ENCODE results near the gene SNX5. TPM values are rescaled to one million over a fixed set of nuclear protein-coding genes. Genes with fewer than 3 reads are reported as not detected.
"Not testable (repeated sequence)": the region's sequence is repeated elsewhere in the genome, so short reads cannot be mapped to it uniquely, and the experiment has no call there.

SNX5 gene
- total RNA-seq, 1 donor from 2014 or later = 46.3 TPM

GRCh38 chr20:17961587-17961940 is 7.0 kb downstream of the SNX5 start:
- no peak for DNase-seq
- H3K4me1 ChIP-seq = peaks cover 90% of the 10 kb centered on the region
- TF ChIP-seq CTCF (IDR thresholded peaks at IDR 0.05; ENCODE audit: borderline replicate concordance) = no peak
- H3K4me3 ChIP-seq = peak overlapping the region; percentile 10
- no peaks in the 10 kb centered on the region for H3K9me3 ChIP-seq (replicated peaks)
- intact Hi-C loops (cut with micrococcal nuclease) = no loop called here
- H3K27ac ChIP-seq (replicated peaks) = peak overlapping the region; percentile 58
- no peaks in the 10 kb centered on the region for H3K27me3 ChIP-seq (ENCODE audit: low read depth)
- H3K36me3 ChIP-seq = no peaks in the 10 kb centered on the region

- intact Hi-C loops (cut with micrococcal nuclease) = no loop called here
- H3K4me1 ChIP-seq = peaks cover 88% of the 10 kb centered on the region
- DNase-seq = peak; percentile 67
Measured at GRCh38 chr20:17960927-17961586, 7.5 kb downstream of the SNX5 start.

GRCh38 chr20:17960400-17960885 is 8.2 kb downstream of the SNX5 start:
- H3K4me3 ChIP-seq = peak overlapping the region; percentile 10
- intact Hi-C loops (cut with micrococcal nuclease); H3K9me3 ChIP-seq (replicated peaks); DNase-seq; H3K27me3 ChIP-seq (ENCODE audit: low read depth): not testable (repeated sequence)
- peaks cover 87% of the 10 kb centered on the region for H3K4me1 ChIP-seq
- peak overlapping the region; percentile 58 for H3K27ac ChIP-seq (replicated peaks)
- H3K36me3 ChIP-seq = peaks cover 10% of the 10 kb centered on the region

More at GRCh38 chr20:17960927-17961586, 7.5 kb downstream of the SNX5 start:
- H3K36me3 ChIP-seq = peaks cover 4% of the 10 kb centered on the region
- TF ChIP-seq CTCF (IDR thresholded peaks at IDR 0.05; ENCODE audit: borderline replicate concordance) = no peak
- H3K9me3 ChIP-seq (replicated peaks) = no peaks in the 10 kb centered on the region
- peak overlapping the region; percentile 58 for H3K27ac ChIP-seq (replicated peaks)
- H3K27me3 ChIP-seq (ENCODE audit: low read depth) = no peaks in the 10 kb centered on the region
- H3K4me3 ChIP-seq = peak overlapping the region; percentile 10

- peak overlapping the region; percentile 58 for H3K27ac ChIP-seq (replicated peaks)
- no peak for DNase-seq
- no peak overlapping the region for H3K4me3 ChIP-seq
- peaks cover 21% of the 10 kb centered on the region for H3K36me3 ChIP-seq
- no peaks in the 10 kb centered on the region for H3K9me3 ChIP-seq (replicated peaks)
- no peak for TF ChIP-seq CTCF (IDR thresholded peaks at IDR 0.05; ENCODE audit: borderline replicate concordance)
- no peaks in the 10 kb centered on the region for H3K27me3 ChIP-seq (ENCODE audit: low read depth)
- peaks cover 75% of the 10 kb centered on the region for H3K4me1 ChIP-seq
- intact Hi-C loops (cut with micrococcal nuclease) = no loop called here
Measured at GRCh38 chr20:17959257-17959627, 9.4 kb downstream of the SNX5 start.

GRCh38 chr20:17958373-17959256 is 10.0 kb downstream of the SNX5 start:
- intact Hi-C loops (cut with micrococcal nuclease) = no loop called here
- peaks cover 69% of the 10 kb centered on the region for H3K4me1 ChIP-seq
- H3K4me3 ChIP-seq = no peak overlapping the region

More at GRCh38 chr20:17958373-17959256, 10.0 kb downstream of the SNX5 start:
- Histone ChIP-seq H3K36me3 (peaks cover 27% of the 10 kb centered on the region), H3K9me3 (replicated peaks) (no peaks in the 10 kb centered on the region), H3K27ac (replicated peaks) (peak overlapping the region; percentile 58), H3K27me3 (ENCODE audit: low read depth) (no peaks in the 10 kb centered on the region)
- TF ChIP-seq CTCF (IDR thresholded peaks at IDR 0.05; ENCODE audit: borderline replicate concordance) = peak; percentile 42
- DNase-seq = no peak
